Esophagus (tissue), 2 donors: ENCODE measurements around the gene NUDT13. TPM values are rescaled to one million over a fixed set of nuclear protein-coding genes. Genes with fewer than 3 reads are reported as not detected.
"Not testable (repeated sequence)": the region's sequence is repeated elsewhere in the genome, so short reads cannot be mapped to it uniquely, and the experiment has no call there.

Experiments
- H3K27ac ChIP-seq, 2 donors: one replicate each; pipeline ENCODE4 v1.5.1; 2013; ENCODE audit warnings: low read depth in 2 of 2, mild to moderate bottlenecking in 2 of 2, inconsistent platforms in 1 of 2, low read length in 1 of 2, moderate library complexity in 1 of 2
- H3K27me3 ChIP-seq, 2 donors: one replicate each; pipeline ENCODE4 v1.6.1; 2013; ENCODE audit warnings: low read length in 2 of 2, control low read depth in 1 of 2, mild to moderate bottlenecking in 1 of 2; ENCODE audit not compliant: insufficient read depth in 2 of 2, control insufficient read depth in 1 of 2
- H3K36me3 ChIP-seq, 2 donors: one replicate each; pipeline ENCODE4 v1.6.1; 2013; ENCODE audit warnings: low read length in 1 of 2; ENCODE audit not compliant: control insufficient read depth in 2 of 2, insufficient read depth in 2 of 2
- H3K4me1 ChIP-seq, 2 donors: one replicate each; pipeline ENCODE4 v1.6.1; 2013; ENCODE audit warnings: low read length in 1 of 2; ENCODE audit not compliant: control insufficient read depth in 2 of 2, insufficient read depth in 2 of 2
- H3K4me3 ChIP-seq, 2 donors: one replicate each; pipeline ENCODE4 v1.5.1; 2013; ENCODE audit warnings: low read length in 2 of 2, mild to moderate bottlenecking in 2 of 2, low read depth in 1 of 2, moderate library complexity in 1 of 2
- H3K9me3 ChIP-seq, 2 donors: one replicate each; pipeline ENCODE4 v1.6.1; 2013; ENCODE audit warnings: mild to moderate bottlenecking in 2 of 2, low read depth in 1 of 2, low read length in 1 of 2, moderate library complexity in 1 of 2; ENCODE audit not compliant: control insufficient read depth in 2 of 2, insufficient read depth in 1 of 2
- WGBS, 2 donors: extraction: QIAGEN DNeasy Blood & Tissue Kit; methylation state at CpG; one replicate each; pipeline ENCODE4 v1.1.7; 2013; 5-methylcytosine and 5-hydroxymethylcytosine counted together
- polyA plus RNA-seq, 2 donors: library from polyadenylated mRNA; stranded (reverse); fragments of 200-250 nt; gene quantifications; one replicate each; pipeline ENCODE4 v1.2.3, GENCODE V29; 2013
- donor health status: healthy with polysubstance abuse.
- donor health status: Bipolar disorder and iron deficiency.

NUDT13 gene
- polyA plus RNA-seq, 2 donors: 1.3 to 1.8 TPM

GRCh38 chr10:73097305-73097670 lies 13.0 kb upstream of the NUDT13 start:
- Histone ChIP-seq H3K36me3 (no peaks in the 10 kb centered on the region), H3K4me1 (no peaks in the 10 kb centered on the region), H3K4me3 (peak overlapping the region; percentile 83 to 89), H3K27ac (peak overlapping the region in 1 of 2 donors; percentile 98), H3K9me3 (no peaks in the 10 kb centered on the region), H3K27me3 (no peaks in the 10 kb centered on the region)
- WGBS, 2 donors: 38 to 48% methylated on average over 4 of the region's 4 CpGs

- no peaks in the 10 kb centered on the region for H3K9me3 ChIP-seq
- no peak overlapping the region for H3K4me3 ChIP-seq
- H3K4me1 ChIP-seq: no peaks in the 10 kb centered on the region
- no peak overlapping the region for H3K27ac ChIP-seq
- 76% methylated on average over 1 of the region's 1 CpG for WGBS, 2 donors
- H3K36me3 ChIP-seq: no peaks in the 10 kb centered on the region
- no peaks in the 10 kb centered on the region for H3K27me3 ChIP-seq
Measured at GRCh38 chr10:73099141-73099540, 11.1 kb upstream of the NUDT13 start.

- Histone ChIP-seq H3K9me3 (no peaks in the 10 kb centered on the region), H3K36me3 (no peaks in the 10 kb centered on the region), H3K4me1 (no peaks in the 10 kb centered on the region), H3K27me3 (no peaks in the 10 kb centered on the region), H3K4me3 (no peak overlapping the region), H3K27ac (no peak overlapping the region)
- 95 to 96% methylated on average over 3 of the region's 3 CpGs for WGBS, 2 donors
Measured at GRCh38 chr10:73106301-73106700, 4.0 kb upstream of the NUDT13 start.

GRCh38 chr10:73109248-73109652 lies 1.0 kb upstream of the NUDT13 start:
- H3K36me3 ChIP-seq, H3K4me1 ChIP-seq, H3K9me3 ChIP-seq, H3K27ac ChIP-seq, H3K4me3 ChIP-seq, H3K27me3 ChIP-seq: not testable (repeated sequence)
- 85 to 93% methylated on average over 4 of the region's 4 CpGs for WGBS, 2 donors

GRCh38 chr10:73112032-73112431 lies 1.8 kb downstream of the NUDT13 start:
- not testable (repeated sequence) for H3K4me3 ChIP-seq, H3K27ac ChIP-seq, H3K9me3 ChIP-seq, H3K4me1 ChIP-seq, H3K36me3 ChIP-seq, H3K27me3 ChIP-seq
- WGBS, 2 donors: 96 to 98% methylated on average over 9 to 13 of the region's 13 CpGs

GRCh38 chr10:73113551-73113950 lies 3.3 kb downstream of the NUDT13 start:
- Histone ChIP-seq H3K36me3 (no peaks in the 10 kb centered on the region), H3K4me3 (no peak overlapping the region), H3K9me3 (no peaks in the 10 kb centered on the region), H3K27ac (no peak overlapping the region), H3K27me3 (no peaks in the 10 kb centered on the region), H3K4me1 (no peaks in the 10 kb centered on the region)
- 52 to 81% methylated on average over 1 of the region's 1 CpG for WGBS, 2 donors

- 97 to 100% methylated on average over 1 of the region's 1 CpG for WGBS, 2 donors
- no peaks in the 10 kb centered on the region for H3K27me3 ChIP-seq
- H3K9me3 ChIP-seq: no peaks in the 10 kb centered on the region
- H3K27ac ChIP-seq: no peak overlapping the region
- no peak overlapping the region for H3K4me3 ChIP-seq
- H3K36me3 ChIP-seq: no peaks in the 10 kb centered on the region
- no peaks in the 10 kb centered on the region for H3K4me1 ChIP-seq
Measured at GRCh38 chr10:73116017-73116416, 5.8 kb downstream of the NUDT13 start.

GRCh38 chr10:73117976-73118743 lies 7.9 kb downstream of the NUDT13 start:
- no peak overlapping the region for H3K4me3 ChIP-seq
- no peak overlapping the region for H3K27ac ChIP-seq
- H3K9me3 ChIP-seq: no peaks in the 10 kb centered on the region
- WGBS, 2 donors: 38 to 59% methylated on average over 5 of the region's 5 CpGs
- no peaks in the 10 kb centered on the region for H3K36me3 ChIP-seq
- no peaks in the 10 kb centered on the region for H3K27me3 ChIP-seq
- H3K4me1 ChIP-seq: no peaks in the 10 kb centered on the region

- H3K27me3 ChIP-seq: no peaks in the 10 kb centered on the region
- H3K27ac ChIP-seq: no peak overlapping the region
- no peaks in the 10 kb centered on the region for H3K9me3 ChIP-seq
- 54 to 59% methylated on average over 1 of the region's 1 CpG for WGBS, 2 donors
- no peaks in the 10 kb centered on the region for H3K36me3 ChIP-seq
- no peaks in the 10 kb centered on the region for H3K4me1 ChIP-seq
- no peak overlapping the region for H3K4me3 ChIP-seq
Measured at GRCh38 chr10:73119457-73119856, 9.2 kb downstream of the NUDT13 start.

- H3K36me3 ChIP-seq: peaks cover under 1 to 2% of the 10 kb centered on the region in 2 donors
- 90 to 93% methylated on average over 4 of the region's 4 CpGs for WGBS, 2 donors
- no peaks in the 10 kb centered on the region for H3K4me1 ChIP-seq
Measured at GRCh38 chr10:73119952-73120351, 9.7 kb downstream of the NUDT13 start.

More at GRCh38 chr10:73119952-73120351, 9.7 kb downstream of the NUDT13 start:
- Histone ChIP-seq H3K4me3 (no peak overlapping the region), H3K27ac (no peak overlapping the region), H3K9me3 (no peaks in the 10 kb centered on the region), H3K27me3 (no peaks in the 10 kb centered on the region)
